Measurements from ENCODE around the gene ZNF326.

GRCh38 chr1:89953131-89953626, 41.7 kb upstream of the ZNF326 start:
- TF ChIP-seq CTCF (conservative IDR thresholded peaks at IDR 0.05; ENCODE audit: low read depth, low read length) (peak; percentile 40; the same call in 1 of the 2 replicates), EZH2 (IDR thresholded peaks at IDR 0.05; ENCODE audit: borderline replicate concordance, low read depth, low read length, poor library complexity, severe bottlenecking) (no peak)
